Glutamatergic neuron (in vitro differentiated cells): ENCODE results near the gene EGFL8. TPM values are rescaled to one million over a fixed set of nuclear protein-coding genes. Genes with fewer than 3 reads are reported as not detected.
"Not testable (repeated sequence)": the region's sequence is repeated elsewhere in the genome, so short reads cannot be mapped to it uniquely, and the experiment has no call there.

ENCODE experiments used
- DNase-seq: peaks from one replicate; pipeline ENCODE4 v3.0.0; 2022
- H3K27ac Mint-ChIP-seq: one replicate; pipeline ENCODE4 v1.8.0; 2020; ENCODE audit warnings: mild to moderate bottlenecking, mixed read lengths, inconsistent platforms; ENCODE audit not compliant: unreplicated experiment
- H3K27me3 Mint-ChIP-seq: one replicate; pipeline ENCODE4 v1.8.0; 2020; ENCODE audit warnings: mild to moderate bottlenecking, moderate library complexity, mixed read lengths, inconsistent platforms; ENCODE audit not compliant: unreplicated experiment
- H3K36me3 Mint-ChIP-seq: one replicate; pipeline ENCODE4 v1.8.0; 2020; ENCODE audit warnings: mild to moderate bottlenecking, mixed read lengths, inconsistent platforms; ENCODE audit not compliant: unreplicated experiment
- H3K4me1 Mint-ChIP-seq: one replicate; pipeline ENCODE4 v1.8.0; 2020; ENCODE audit warnings: mild to moderate bottlenecking, low read depth, mixed read lengths, inconsistent platforms; ENCODE audit not compliant: unreplicated experiment
- H3K4me3 Mint-ChIP-seq: one replicate; pipeline ENCODE4 v1.8.0; 2020; ENCODE audit warnings: mild to moderate bottlenecking, mixed read lengths, inconsistent platforms; ENCODE audit not compliant: unreplicated experiment
- H3K9me3 Mint-ChIP-seq: one replicate; pipeline ENCODE4 v1.8.0; 2020; ENCODE audit warnings: mild to moderate bottlenecking, moderate library complexity, mixed read lengths, inconsistent platforms; ENCODE audit not compliant: unreplicated experiment
- CTCF ChIP-seq: fragments of 200-600 bp; sonication (generic); IDR thresholded peaks from one replicate; pipeline ENCODE4 v1.5.0; 2021; ENCODE audit not compliant: partially characterized antibody, unreplicated experiment
- total RNA-seq: library from RNA; stranded (reverse); fragmentation: NEBNext Ultra II Directional; extraction: Animal tissue kit (Norgen Biotek cat#: 25700); gene quantifications from one replicate; pipeline ENCODE4 v1.2.1, GENCODE V29; 2021; ENCODE audit not compliant: unreplicated experiment

The EGFL8 gene
- total RNA-seq, 1 donor from 2014 or later: 23.0 TPM

GRCh38 chr6:32190911-32191677, 26.7 kb downstream of the EGFL8 start:
- DNase-seq: no peak
- peaks cover 11% of the 10 kb centered on the region for H3K27me3 Mint-ChIP-seq
- H3K4me3 Mint-ChIP-seq: no peak overlapping the region
- no peaks in the 10 kb centered on the region for H3K36me3 Mint-ChIP-seq
- peaks cover 18% of the 10 kb centered on the region for H3K4me1 Mint-ChIP-seq
- H3K9me3 Mint-ChIP-seq: peaks cover 17% of the 10 kb centered on the region
- TF ChIP-seq CTCF: no peak
- no peak overlapping the region for H3K27ac Mint-ChIP-seq

GRCh38 chr6:32191696-32192607, 27.6 kb downstream of the EGFL8 start:
- Mint-ChIP-seq H3K9me3 (peaks cover 20% of the 10 kb centered on the region), H3K27me3 (peaks cover 15% of the 10 kb centered on the region), H3K27ac (peak overlapping the region; percentile 59), H3K36me3 (no peaks in the 10 kb centered on the region), H3K4me3 (no peak overlapping the region), H3K4me1 (peaks cover 18% of the 10 kb centered on the region)
- no peak for TF ChIP-seq CTCF
- no peak for DNase-seq

- Mint-ChIP-seq H3K4me3 (peak within 1 kb of the TSS; percentile 12), H3K27ac (peak within 1 kb of the TSS; percentile 59), H3K27me3 (peaks cover 11% of the 10 kb centered on the region), H3K4me1 (peaks cover 17% of the 10 kb centered on the region), H3K36me3 (no peaks in the 10 kb centered on the region), H3K9me3 (peaks cover 21% of the 10 kb centered on the region)
- no peak for DNase-seq
- TF ChIP-seq CTCF: no peak
These were observed 28.2 kb downstream of the EGFL8 start, which contains the start of gene GPSM3 for GRCh38 chr6:32192608-32193039. Gene GPSM3, minus strand, starts transcription at chr6:32192643. Its CDS starts 130 bp downstream, at chr6:32192513.

- not testable (repeated sequence) for H3K36me3 Mint-ChIP-seq, H3K4me3 Mint-ChIP-seq, DNase-seq, H3K27ac Mint-ChIP-seq
- Mint-ChIP-seq H3K9me3 (peaks cover 21% of the 10 kb centered on the region), H3K4me1 (peaks cover 17% of the 10 kb centered on the region), H3K27me3 (peaks cover 11% of the 10 kb centered on the region)
These were observed 28.7 kb downstream of the EGFL8 start for GRCh38 chr6:32193096-32193495.

GRCh38 chr6:32194388-32194787, 30.0 kb downstream of the EGFL8 start:
- H3K36me3 Mint-ChIP-seq: no peaks in the 10 kb centered on the region
- H3K4me1 Mint-ChIP-seq: peaks cover 11% of the 10 kb centered on the region
- no peak for TF ChIP-seq CTCF
- H3K27me3 Mint-ChIP-seq: peaks cover 8% of the 10 kb centered on the region
- DNase-seq: no peak
- peak overlapping the region; percentile 88 for H3K4me3 Mint-ChIP-seq
- peak overlapping the region; percentile 80 for H3K27ac Mint-ChIP-seq
- H3K9me3 Mint-ChIP-seq: peaks cover 16% of the 10 kb centered on the region
